HepG2 (cell line): ENCODE results near the gene UBE2M. TPM values are rescaled to one million over a fixed set of nuclear protein-coding genes. Genes with fewer than 3 reads are reported as not detected.
A peak's percentile ranks its signal among the peaks of the same experiment; 100 is the strongest.

ENCODE experiments used
- DNMT3B ChIP-seq: conservative IDR thresholded peaks from 2 replicates; pipeline ENCODE4 v1.6.1; 2016; ENCODE audit warnings: missing biosample characterization, control low read depth
- HHEX ChIP-seq: IDR thresholded peaks from 2 replicates; pipeline ENCODE4 v1.6.1; 2016; ENCODE audit warnings: control low read depth
- JUN ChIP-seq: sonication (generic); formaldehyde crosslinking; IDR thresholded peaks from 2 replicates; pipeline ENCODE4 v1.4.0; 2020; ENCODE audit warnings: mild to moderate bottlenecking, missing genetic modification reagents
- JUND ChIP-seq: sonication (generic); formaldehyde crosslinking; IDR thresholded peaks from 2 replicates; pipeline ENCODE4 v1.8.0; 2022; ENCODE audit warnings: mild to moderate bottlenecking, missing genetic modification reagents
- NR2C2 ChIP-seq: sonication (generic); formaldehyde crosslinking; IDR thresholded peaks from 2 replicates; pipeline ENCODE4 v1.4.0; 2020; ENCODE audit warnings: missing genetic modification reagents, mild to moderate bottlenecking, moderate library complexity, borderline replicate concordance
- NRL ChIP-seq: sonication (generic); formaldehyde crosslinking; IDR thresholded peaks from 2 replicates; pipeline ENCODE4 v1.5.0; 2020; ENCODE audit warnings: missing genetic modification reagents, mild to moderate bottlenecking, moderate library complexity, borderline replicate concordance
- POLR2A ChIP-seq, 2 experiments: IDR thresholded peaks; 2 replicates each; pipeline ENCODE4 v1.6.1; 2011; ENCODE audit warnings: low read depth in 2 of 2, low read length in 2 of 2, mild to moderate bottlenecking in 1 of 2, moderate library complexity in 1 of 2; ENCODE audit not compliant: insufficient read depth in 1 of 2
- SAFB2 ChIP-seq: sonication (generic); formaldehyde crosslinking; IDR thresholded peaks from 2 replicates; pipeline ENCODE4 v1.5.1; 2020; ENCODE audit warnings: missing genetic modification reagents, low read depth, mild to moderate bottlenecking, borderline replicate concordance
- SIN3A ChIP-seq: IDR thresholded peaks from 2 replicates; pipeline ENCODE4 v1.6.1; 2011; ENCODE audit warnings: low read depth, mild to moderate bottlenecking, control low read depth, low read length, borderline replicate concordance
- SMARCE1 ChIP-seq: fragments of 450-650 bp; IDR thresholded peaks from 2 replicates; pipeline ENCODE4 v1.6.1; 2017; ENCODE audit warnings: borderline replicate concordance
- TEAD3 ChIP-seq: optimal IDR thresholded peaks from 2 replicates; pipeline ENCODE3; 2016; ENCODE audit warnings: borderline replicate concordance
- ZNF224 ChIP-seq: sonication (generic); formaldehyde crosslinking; IDR thresholded peaks from 2 replicates; pipeline ENCODE4 v1.5.0; 2020; ENCODE audit warnings: mild to moderate bottlenecking, missing genetic modification reagents
- ZNF282 ChIP-seq: fragments of 450-650 bp; IDR thresholded peaks from 2 replicates; pipeline ENCODE4 v1.6.1; 2018; ENCODE audit not compliant: partially characterized antibody
- ZNF367 ChIP-seq: sonication (generic); formaldehyde crosslinking; IDR thresholded peaks from 2 replicates; pipeline ENCODE4 v1.4.0; 2020; ENCODE audit warnings: missing genetic modification reagents, borderline replicate concordance
- ZSCAN22 ChIP-seq: sonication (generic); formaldehyde crosslinking; IDR thresholded peaks from 2 replicates; pipeline ENCODE4 v1.4.0; 2020; ENCODE audit warnings: mild to moderate bottlenecking, missing genetic modification reagents
- polyA plus RNA-seq, 8 experiments: library from polyadenylated mRNA; depleted of rRNA in 3 of 8; stranded (reverse) in 7 of 8; unstranded in 1 of 8; fragments of >200 nt; fragmentation: Illumina TruSeq in 4 of 8; extraction: Trizol in 4 of 8; gene quantifications; 2 replicates each; pipeline versions ENCODE4 v1.2.1 to v1.2.3, GENCODE V29; 2011 to 2016; ENCODE audit warnings: low read depth in 4 of 8, missing spikeins in 1 of 8, mixed read lengths in 1 of 8; ENCODE audit not compliant: insufficient read depth in 1 of 8
- total RNA-seq, 5 experiments: library from RNA; depleted of rRNA; stranded (reverse); fragments of >200 nt; fragmentation: Illumina TruSeq; extraction: Trizol; gene quantifications; 2 replicates each; pipeline ENCODE4 v1.2.3, GENCODE V29; 2016; ENCODE audit warnings: low read depth in 1 of 5
- TF ChIP-seq, protein P1 (sequence below): fragments of 450-650 bp; IDR thresholded peaks from 2 replicates; pipeline ENCODE4 v1.6.1; 2016
- TF ChIP-seq, protein P2 (sequence below): IDR thresholded peaks from 2 replicates; pipeline ENCODE4 v1.6.1; 2016; ENCODE audit warnings: low read depth
- TF ChIP-seq, protein P3 (sequence below): sonication (generic); formaldehyde crosslinking; IDR thresholded peaks from 2 replicates; pipeline ENCODE4 v1.4.0; 2020; ENCODE audit warnings: mild to moderate bottlenecking, missing genetic modification reagents, borderline replicate concordance
- TF ChIP-seq, protein P4 (sequence below): sonication (generic); formaldehyde crosslinking; IDR thresholded peaks from 2 replicates; pipeline ENCODE4 v1.9.0; 2021; ENCODE audit warnings: missing genetic modification reagents, borderline replicate concordance
- TF ChIP-seq, protein P5 (sequence below): sonication (generic); formaldehyde crosslinking; IDR thresholded peaks from 2 replicates; pipeline ENCODE4 v1.5.0; 2020; ENCODE audit warnings: missing genetic modification reagents, mild to moderate bottlenecking, borderline replicate concordance

The UBE2M gene
- total and polyA plus RNA-seq, 2 of the 13 experiments (the other 11 are each of a cell fraction or from before 2014, with no cell fraction given): 36.2 to 50.3 TPM

DNA sequence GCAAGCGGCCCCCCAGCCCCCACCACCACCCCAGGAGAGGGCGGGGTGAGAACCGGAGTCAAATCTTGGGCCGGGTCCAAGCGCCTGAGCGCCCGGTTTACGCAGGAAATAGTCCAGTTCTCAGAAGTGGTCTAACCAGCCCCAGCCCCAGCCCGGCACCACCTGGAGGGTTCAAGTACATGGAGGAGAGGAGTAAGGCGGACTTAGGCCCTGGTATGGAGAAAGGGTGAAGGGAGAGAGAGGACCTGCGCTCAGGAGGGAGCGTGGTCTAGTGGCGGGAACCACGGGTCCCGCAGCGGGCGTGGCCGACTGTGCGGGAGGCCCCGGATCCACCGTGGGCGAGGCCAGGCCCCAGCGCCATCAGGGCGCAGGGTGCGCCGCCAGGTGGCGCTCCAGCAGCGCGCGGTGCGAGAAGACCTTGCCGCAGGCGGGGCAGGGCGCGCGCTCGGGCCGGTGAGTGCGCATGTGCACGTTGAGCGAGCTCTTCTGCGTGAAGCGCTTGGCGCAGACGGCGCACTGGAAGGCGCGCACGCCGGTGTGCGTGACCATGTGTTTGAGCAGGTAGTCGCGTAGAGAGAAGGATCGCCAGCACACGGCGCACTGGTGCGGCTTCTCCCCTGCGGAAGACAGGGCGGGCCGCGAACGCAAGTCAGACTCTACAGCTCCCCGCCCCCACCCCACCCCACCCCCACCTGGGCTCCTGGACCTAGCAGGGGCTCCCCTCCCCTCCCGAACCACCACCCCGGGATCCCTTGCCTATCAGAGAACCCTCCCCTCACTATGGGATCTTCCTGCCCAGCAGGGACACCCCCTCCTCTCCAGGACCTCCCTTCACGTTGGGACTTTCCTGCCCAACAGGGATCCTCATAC is 44.5 kb downstream of the UBE2M start (continued):
- TF ChIP-seq, protein P1, sequence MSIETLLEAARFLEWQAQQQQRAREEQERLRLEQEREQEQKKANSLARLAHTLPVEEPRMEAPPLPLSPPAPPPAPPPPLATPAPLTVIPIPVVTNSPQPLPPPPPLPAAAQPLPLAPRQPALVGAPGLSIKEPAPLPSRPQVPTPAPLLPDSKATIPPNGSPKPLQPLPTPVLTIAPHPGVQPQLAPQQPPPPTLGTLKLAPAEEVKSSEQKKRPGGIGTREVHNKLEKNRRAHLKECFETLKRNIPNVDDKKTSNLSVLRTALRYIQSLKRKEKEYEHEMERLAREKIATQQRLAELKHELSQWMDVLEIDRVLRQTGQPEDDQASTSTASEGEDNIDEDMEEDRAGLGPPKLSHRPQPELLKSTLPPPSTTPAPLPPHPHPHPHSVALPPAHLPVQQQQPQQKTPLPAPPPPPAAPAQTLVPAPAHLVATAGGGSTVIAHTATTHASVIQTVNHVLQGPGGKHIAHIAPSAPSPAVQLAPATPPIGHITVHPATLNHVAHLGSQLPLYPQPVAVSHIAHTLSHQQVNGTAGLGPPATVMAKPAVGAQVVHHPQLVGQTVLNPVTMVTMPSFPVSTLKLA: peak; percentile 65
- TF ChIP-seq TEAD3 (CRISPR knock-in tag) (peak; percentile 72), DNMT3B (CRISPR knock-in tag) (no peak), ZNF282 (no peak), NRL (peak; percentile 36; the same call in 1 of the 2 replicates), ZNF224 (CRISPR knock-in tag) (no peak), ZNF367 (no peak), HHEX (no peak), ZSCAN22 (CRISPR knock-in tag) (0 out of 2 replicates have a peak, but pooled peaks have one; percentile 57), POLR2A (IDR thresholded peaks at IDR 0.05; ENCODE audit: insufficient read depth in 1 of 2, low read depth in 2 of 2, low read length in 2 of 2) (peak; percentile 84 to 95), JUND (peak; percentile 45; the same call in 1 of the 2 replicates), SAFB2 (CRISPR knock-in tag) (peak; percentile 81; the same call in 1 of the 2 replicates), JUN (CRISPR knock-in tag) (peak; percentile 46; the same call in 1 of the 2 replicates), SIN3A (no peak), NR2C2 (CRISPR knock-in tag) (peak; percentile 52; the same call in 1 of the 2 replicates), SMARCE1 (no peak)
- TF ChIP-seq, protein P2, sequence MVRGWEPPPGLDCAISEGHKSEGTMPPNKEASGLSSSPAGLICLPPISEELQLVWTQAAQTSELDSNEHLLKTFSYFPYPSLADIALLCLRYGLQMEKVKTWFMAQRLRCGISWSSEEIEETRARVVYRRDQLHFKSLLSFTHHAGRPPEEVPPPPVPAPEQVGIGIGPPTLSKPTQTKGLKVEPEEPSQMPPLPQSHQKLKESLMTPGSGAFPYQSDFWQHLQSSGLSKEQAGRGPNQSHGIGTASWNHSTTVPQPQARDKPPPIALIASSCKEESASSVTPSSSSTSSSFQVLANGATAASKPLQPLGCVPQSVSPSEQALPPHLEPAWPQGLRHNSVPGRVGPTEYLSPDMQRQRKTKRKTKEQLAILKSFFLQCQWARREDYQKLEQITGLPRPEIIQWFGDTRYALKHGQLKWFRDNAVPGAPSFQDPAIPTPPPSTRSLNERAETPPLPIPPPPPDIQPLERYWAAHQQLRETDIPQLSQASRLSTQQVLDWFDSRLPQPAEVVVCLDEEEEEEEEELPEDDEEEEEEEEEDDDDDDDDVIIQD (CRISPR knock-in tag): peak; percentile 64; the same call in 1 of the 2 replicates
- TF ChIP-seq, protein P3, sequence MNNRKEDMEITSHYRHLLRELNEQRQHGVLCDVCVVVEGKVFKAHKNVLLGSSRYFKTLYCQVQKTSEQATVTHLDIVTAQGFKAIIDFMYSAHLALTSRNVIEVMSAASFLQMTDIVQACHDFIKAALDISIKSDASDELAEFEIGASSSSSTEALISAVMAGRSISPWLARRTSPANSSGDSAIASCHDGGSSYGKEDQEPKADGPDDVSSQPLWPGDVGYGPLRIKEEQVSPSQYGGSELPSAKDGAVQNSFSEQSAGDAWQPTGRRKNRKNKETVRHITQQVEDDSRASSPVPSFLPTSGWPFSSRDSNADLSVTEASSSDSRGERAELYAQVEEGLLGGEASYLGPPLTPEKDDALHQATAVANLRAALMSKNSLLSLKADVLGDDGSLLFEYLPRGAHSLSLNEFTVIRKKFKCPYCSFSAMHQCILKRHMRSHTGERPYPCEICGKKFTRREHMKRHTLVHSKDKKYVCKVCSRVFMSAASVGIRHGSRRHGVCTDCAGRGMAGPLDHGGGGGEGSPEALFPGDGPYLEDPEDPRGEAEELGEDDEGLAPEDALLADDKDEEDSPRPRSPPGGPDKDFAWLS: peak; percentile 27; the same call in 1 of the 2 replicates
- TF ChIP-seq, protein P4, sequence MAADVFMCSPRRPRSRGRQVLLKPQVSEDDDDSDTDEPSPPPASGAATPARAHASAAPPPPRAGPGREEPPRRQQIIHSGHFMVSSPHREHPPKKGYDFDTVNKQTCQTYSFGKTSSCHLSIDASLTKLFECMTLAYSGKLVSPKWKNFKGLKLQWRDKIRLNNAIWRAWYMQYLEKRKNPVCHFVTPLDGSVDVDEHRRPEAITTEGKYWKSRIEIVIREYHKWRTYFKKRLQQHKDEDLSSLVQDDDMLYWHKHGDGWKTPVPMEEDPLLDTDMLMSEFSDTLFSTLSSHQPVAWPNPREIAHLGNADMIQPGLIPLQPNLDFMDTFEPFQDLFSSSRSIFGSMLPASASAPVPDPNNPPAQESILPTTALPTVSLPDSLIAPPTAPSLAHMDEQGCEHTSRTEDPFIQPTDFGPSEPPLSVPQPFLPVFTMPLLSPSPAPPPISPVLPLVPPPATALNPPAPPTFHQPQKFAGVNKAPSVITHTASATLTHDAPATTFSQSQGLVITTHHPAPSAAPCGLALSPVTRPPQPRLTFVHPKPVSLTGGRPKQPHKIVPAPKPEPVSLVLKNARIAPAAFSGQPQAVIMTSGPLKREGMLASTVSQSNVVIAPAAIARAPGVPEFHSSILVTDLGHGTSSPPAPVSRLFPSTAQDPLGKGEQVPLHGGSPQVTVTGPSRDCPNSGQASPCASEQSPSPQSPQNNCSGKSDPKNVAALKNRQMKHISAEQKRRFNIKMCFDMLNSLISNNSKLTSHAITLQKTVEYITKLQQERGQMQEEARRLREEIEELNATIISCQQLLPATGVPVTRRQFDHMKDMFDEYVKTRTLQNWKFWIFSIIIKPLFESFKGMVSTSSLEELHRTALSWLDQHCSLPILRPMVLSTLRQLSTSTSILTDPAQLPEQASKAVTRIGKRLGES (CRISPR knock-in tag): no peak
- TF ChIP-seq, protein P5, sequence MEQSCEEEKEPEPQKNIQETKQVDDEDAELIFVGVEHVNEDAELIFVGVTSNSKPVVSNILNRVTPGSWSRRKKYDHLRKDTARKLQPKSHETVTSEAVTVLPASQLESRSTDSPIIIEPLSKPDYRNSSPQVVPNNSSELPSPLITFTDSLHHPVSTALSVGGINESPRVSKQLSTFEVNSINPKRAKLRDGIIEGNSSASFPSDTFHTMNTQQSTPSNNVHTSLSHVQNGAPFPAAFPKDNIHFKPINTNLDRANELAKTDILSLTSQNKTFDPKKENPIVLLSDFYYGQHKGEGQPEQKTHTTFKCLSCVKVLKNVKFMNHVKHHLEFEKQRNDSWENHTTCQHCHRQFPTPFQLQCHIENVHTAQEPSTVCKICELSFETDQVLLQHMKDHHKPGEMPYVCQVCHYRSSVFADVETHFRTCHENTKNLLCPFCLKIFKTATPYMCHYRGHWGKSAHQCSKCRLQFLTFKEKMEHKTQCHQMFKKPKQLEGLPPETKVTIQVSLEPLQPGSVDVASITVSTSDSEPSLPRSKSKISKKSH (CRISPR knock-in tag): 0 out of 2 replicates have a peak, but pooled peaks have one; percentile 48
